Naive thymus-derived CD8-positive, alpha-beta T cell (primary cell): Measurements from ENCODE around the gene CLDN19. TPM values are rescaled to one million over a fixed set of nuclear protein-coding genes. Genes with fewer than 3 reads are reported as not detected.
"Not testable (repeated sequence)": the region's sequence is repeated elsewhere in the genome, so short reads cannot be mapped to it uniquely, and the experiment has no call there.

Experiments used
- ATAC-seq, 2 donors: fragments of 150-1000 bp; cut with Tn5 transposase in 1 of 2; sonication (Bioruptor Pico), chemical (Tn5 transposase) in 1 of 2; 1 replicate in 1 of 2; 2 replicates in 1 of 2; pipeline ENCODE4 v1.10.0; 2021; ENCODE audit warnings: mild to moderate bottlenecking in 2 of 2, moderate library complexity in 2 of 2
- POLR2A ChIA-PET: fragments of 350-600 bp; sonication (Branson Sonifier 250); formaldehyde crosslinking; loops from one replicate; lab custom pipeline; 2021; ENCODE audit warnings: antibody characterized with exemption; lab: Charles Lee
- DNase-seq, 10 donors: peaks; one replicate each; pipeline versions ENCODE4 v3.0.0 to v3.0.0-alpha.2; 2020 to 2022
- H3K27ac Mint-ChIP-seq, 10 donors: one replicate each; pipeline ENCODE4 v1.8.0; 2020 to 2022; ENCODE audit warnings: mild to moderate bottlenecking in 10 of 10, mixed read lengths in 10 of 10, moderate library complexity in 4 of 10, inconsistent platforms in 1 of 10
- H3K27me3 Mint-ChIP-seq, 5 donors: one replicate each; pipeline ENCODE4 v1.8.0; 2021 to 2022; ENCODE audit warnings: mixed read lengths in 5 of 5
- H3K36me3 Mint-ChIP-seq, 3 donors: one replicate each; pipeline ENCODE4 v1.8.0; 2020 to 2022; ENCODE audit warnings: mixed read lengths in 3 of 3, mild to moderate bottlenecking in 2 of 3, inconsistent platforms in 1 of 3
- H3K4me1 Mint-ChIP-seq, 4 donors: one replicate each; pipeline ENCODE4 v1.8.0; 2021 to 2022; ENCODE audit warnings: mixed read lengths in 4 of 4
- H3K4me3 Mint-ChIP-seq, 10 donors: one replicate each; pipeline ENCODE4 v1.8.0; 2020 to 2022; ENCODE audit warnings: mild to moderate bottlenecking in 10 of 10, mixed read lengths in 10 of 10, moderate library complexity in 6 of 10, inconsistent platforms in 1 of 10
- H3K9me3 Mint-ChIP-seq, 9 donors: one replicate each; pipeline ENCODE4 v1.8.0; 2020 to 2022; ENCODE audit warnings: mixed read lengths in 9 of 9, mild to moderate bottlenecking in 3 of 9, inconsistent platforms in 1 of 9, moderate library complexity in 1 of 9
- polyA plus RNA-seq, 3 donors: library from polyadenylated mRNA; unstranded; fragments of 300-500 nt; fragmentation: Illumina TruSeq; gene quantifications; one replicate each; pipeline ENCODE4 v1.2.3, GENCODE V29; 2021
- total RNA-seq, 8 experiments: library from RNA in 2 of 8; stranded (reverse) in 2 of 8; gene quantifications; one replicate each; pipeline ENCODE4 v1.2.3 and lab custom pipeline; 2021 to 2026

The CLDN19 gene
- total and polyA plus RNA-seq, 5 experiments from 2014 or later: not detected

DNA sequence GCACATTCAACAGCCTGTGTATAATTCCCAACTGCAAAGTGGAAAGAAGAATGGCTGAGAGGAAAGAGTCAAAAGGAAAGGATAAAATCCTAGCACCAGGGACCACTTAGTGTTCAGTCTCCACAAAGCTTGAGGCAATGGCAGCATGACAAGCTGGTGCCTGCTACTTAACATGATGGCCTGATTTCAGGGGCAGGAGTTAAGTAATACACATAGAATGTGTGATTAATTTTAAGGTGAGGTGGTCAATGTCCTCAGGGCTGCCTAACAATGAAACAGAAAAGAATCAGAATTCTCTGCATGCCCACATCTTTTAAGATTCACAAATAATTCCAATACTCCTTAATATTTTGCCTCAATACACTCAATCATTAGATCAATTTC lies 17.8 kb upstream of the CLDN19 start:
- Mint-ChIP-seq H3K4me3 (no peak overlapping the region), H3K9me3 (no peaks in the 10 kb centered on the region), H3K36me3 (peaks cover 8 to 86% (median 25%) of the 10 kb centered on the region in 3 donors), H3K27me3 (no peaks in the 10 kb centered on the region), H3K4me1 (peaks cover 0 to 12% (median 9%) of the 10 kb centered on the region in 4 donors), H3K27ac (no peak overlapping the region)
- POLR2A ChIA-PET: interaction anchor here (1.7 kb wide), 1 partner anchor 10 kb away, joined by 10 read pairs; the partner anchor contains the start of genes C1orf50 and P3H1
- DNase-seq (no peak), ATAC-seq (no peak)

DNA sequence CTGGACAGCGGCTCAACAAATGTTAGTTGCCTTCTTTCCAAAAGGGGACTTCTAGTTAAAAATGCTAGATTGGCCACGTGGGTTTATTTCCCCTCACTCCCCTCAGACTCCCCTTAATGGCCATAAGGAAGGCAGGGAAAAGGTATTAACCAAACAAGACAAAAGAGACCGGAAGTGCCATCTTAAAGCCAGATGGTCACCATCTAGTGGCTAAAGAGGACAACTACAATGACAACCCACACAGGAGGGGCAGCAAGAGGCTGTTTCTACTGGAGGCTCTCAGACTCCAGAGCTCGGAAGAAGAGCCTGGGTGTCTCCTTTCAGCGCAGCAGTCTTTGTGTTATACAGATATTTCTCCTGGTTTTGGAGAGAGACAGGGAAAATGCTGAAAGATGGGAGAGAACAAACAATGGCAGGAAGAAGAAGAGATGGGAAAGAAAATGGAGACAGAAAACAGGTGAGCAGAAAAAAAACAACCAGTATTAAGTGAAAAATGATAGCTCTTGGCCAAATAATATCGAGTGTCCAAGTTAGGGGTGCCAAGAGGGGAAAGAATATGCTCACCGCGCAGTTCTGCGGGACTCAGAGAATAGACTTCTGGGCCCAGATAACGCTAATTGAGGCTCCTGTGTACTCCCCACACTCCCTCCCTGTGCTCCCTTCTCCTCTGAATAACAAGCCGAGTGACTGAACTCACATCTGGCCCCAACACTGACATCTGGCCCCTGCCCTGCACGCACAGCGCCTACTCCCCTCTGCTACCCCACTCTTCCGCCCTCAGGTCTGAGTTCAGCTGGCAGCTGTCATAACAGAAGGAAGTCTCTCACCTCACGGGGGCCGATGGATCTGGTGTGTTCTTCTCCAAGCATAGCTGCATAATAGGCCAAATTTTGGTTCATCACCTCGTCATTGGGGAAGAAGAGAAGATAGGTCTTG lies 17.2 kb upstream of the CLDN19 start:
- Mint-ChIP-seq H3K4me1 (peaks cover 0 to 10% (median 7%) of the 10 kb centered on the region in 4 donors), H3K36me3 (peaks cover 14 to 87% (median 32%) of the 10 kb centered on the region in 3 donors), H3K27me3 (no peaks in the 10 kb centered on the region), H3K9me3 (peaks cover 0 to under 1% (median 0%) of the 10 kb centered on the region in 9 donors), H3K27ac (peak overlapping the region in 6 of 10 donors; percentile 35 to 79 (median 54)), H3K4me3 (no peak overlapping the region)
- POLR2A ChIA-PET: no interaction called here
- ATAC-seq (peak; percentile 42 to 43), DNase-seq (peak in 3 of 10 donors; percentile 6 to 27 (median 10))

DNA sequence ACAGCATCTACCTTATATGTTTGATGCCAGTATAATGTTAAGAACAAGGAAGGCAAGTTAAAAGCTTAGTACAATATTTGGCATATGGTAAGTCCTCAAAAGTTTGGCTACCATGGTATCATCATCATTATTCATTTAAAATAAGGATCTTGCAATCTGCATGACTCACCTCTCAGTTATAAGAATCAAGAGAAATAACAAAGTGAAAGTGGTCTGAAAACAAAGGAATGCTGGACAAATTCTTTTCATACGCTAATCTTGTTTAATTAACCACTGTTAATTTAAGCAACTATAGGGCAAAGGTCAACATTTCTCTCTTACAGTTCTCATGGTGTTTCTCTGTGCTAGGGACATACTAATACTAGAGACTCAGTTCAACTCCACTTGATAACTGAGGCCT lies 13.0 kb upstream of the CLDN19 start:
- H3K4me3 Mint-ChIP-seq: no peak overlapping the region
- POLR2A ChIA-PET: interaction anchor here (1.0 kb wide), 1 partner anchor 93 kb away, joined by 3 read pairs; the partner anchor contains the start of gene ZNF691
- H3K9me3 Mint-ChIP-seq: peaks cover 0 to 10% (median 0%) of the 10 kb centered on the region in 9 donors
- no peak for ATAC-seq
- DNase-seq: no peak
- no peaks in the 10 kb centered on the region for H3K27me3 Mint-ChIP-seq
- H3K36me3 Mint-ChIP-seq: peaks cover 31 to 86% (median 42%) of the 10 kb centered on the region in 3 donors
- peaks cover 0 to 10% (median 6%) of the 10 kb centered on the region in 4 donors for H3K4me1 Mint-ChIP-seq
- H3K27ac Mint-ChIP-seq: peak overlapping the region in 1 of 10 donors; percentile 21

DNA sequence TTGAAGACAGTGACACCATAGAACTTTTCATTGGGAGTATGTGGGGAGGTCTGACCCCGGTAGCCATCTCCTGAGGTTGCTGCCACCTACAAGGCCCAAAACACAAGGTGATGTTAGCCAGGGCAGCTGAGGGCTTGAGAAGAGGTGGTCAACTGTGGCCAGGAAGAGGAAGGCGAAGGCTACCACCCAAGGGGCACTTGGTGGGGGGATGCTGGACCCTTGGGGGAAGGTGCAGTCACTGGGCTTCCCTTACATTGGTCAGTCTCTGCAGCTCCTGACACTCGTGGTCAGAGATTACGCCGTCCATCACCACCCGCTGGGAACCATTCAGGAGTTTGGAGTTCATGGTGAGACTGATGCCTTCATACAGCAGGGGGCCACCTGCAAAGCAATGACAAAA lies 12.2 kb upstream of the CLDN19 start:
- DNase-seq (no peak), ATAC-seq (no peak)
- no peaks in the 10 kb centered on the region for H3K27me3 Mint-ChIP-seq
- POLR2A ChIA-PET: interaction anchor here (0.9 to 1.0 kb wide), 2 partner anchors 15 to 94 kb away, joined by 3 read pairs; partner anchors contain the start of genes C1orf50, P3H1 and ZNF691
- peaks cover 0 to 10% (median 0%) of the 10 kb centered on the region in 9 donors for H3K9me3 Mint-ChIP-seq
- peak overlapping the region in 1 of 10 donors; percentile 71 for H3K27ac Mint-ChIP-seq
- peaks cover 0 to 10% (median 5%) of the 10 kb centered on the region in 4 donors for H3K4me1 Mint-ChIP-seq
- H3K4me3 Mint-ChIP-seq: no peak overlapping the region
- H3K36me3 Mint-ChIP-seq: peaks cover 31 to 81% (median 39%) of the 10 kb centered on the region in 3 donors

DNA sequence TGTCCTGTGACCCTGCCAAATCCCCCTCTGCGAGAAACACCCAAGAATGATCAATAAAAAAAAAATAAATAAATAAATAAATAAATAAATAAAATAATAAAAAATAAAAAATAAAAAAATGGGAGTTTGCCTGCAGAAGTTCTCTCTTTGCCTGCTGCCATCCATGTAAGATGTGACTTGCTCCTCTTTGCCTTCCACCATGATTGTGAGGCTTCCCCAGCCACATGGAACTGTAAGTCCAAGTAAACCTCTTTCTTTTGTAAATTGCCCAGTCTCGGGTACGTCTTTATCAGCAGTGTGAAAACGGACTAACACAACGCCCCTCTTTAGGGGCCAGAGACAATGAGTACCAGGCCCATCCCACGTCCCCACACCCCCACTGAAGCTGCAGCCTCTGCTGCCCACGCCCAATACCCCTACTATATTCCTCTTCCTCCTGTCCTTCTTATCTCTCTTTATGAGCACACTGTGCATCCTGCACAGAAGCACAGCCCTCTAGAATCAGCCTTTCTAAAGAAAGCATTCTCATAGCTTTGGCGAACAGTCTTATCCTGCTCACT lies 11.6 kb upstream of the CLDN19 start:
- peak overlapping the region in 2 of 10 donors; percentile 6 to 13 for H3K27ac Mint-ChIP-seq
- H3K36me3 Mint-ChIP-seq: peaks cover 28 to 75% (median 36%) of the 10 kb centered on the region in 3 donors
- not testable (repeated sequence) for DNase-seq, H3K27me3 Mint-ChIP-seq, ATAC-seq, H3K4me3 Mint-ChIP-seq, H3K4me1 Mint-ChIP-seq, H3K9me3 Mint-ChIP-seq
- POLR2A ChIA-PET: interaction anchor here (0.9 kb wide), 1 partner anchor 15 kb away, joined by 3 read pairs; the partner anchor contains the start of genes C1orf50 and P3H1

- Mint-ChIP-seq H3K36me3 (peaks cover 28 to 67% (median 30%) of the 10 kb centered on the region in 3 donors), H3K4me1 (peaks cover 0 to 5% (median under 1%) of the 10 kb centered on the region in 4 donors)
- no peak for DNase-seq
These were observed 10.0 kb upstream of the CLDN19 start for GRCh38 chr1:42750041-42750440.

DNA sequence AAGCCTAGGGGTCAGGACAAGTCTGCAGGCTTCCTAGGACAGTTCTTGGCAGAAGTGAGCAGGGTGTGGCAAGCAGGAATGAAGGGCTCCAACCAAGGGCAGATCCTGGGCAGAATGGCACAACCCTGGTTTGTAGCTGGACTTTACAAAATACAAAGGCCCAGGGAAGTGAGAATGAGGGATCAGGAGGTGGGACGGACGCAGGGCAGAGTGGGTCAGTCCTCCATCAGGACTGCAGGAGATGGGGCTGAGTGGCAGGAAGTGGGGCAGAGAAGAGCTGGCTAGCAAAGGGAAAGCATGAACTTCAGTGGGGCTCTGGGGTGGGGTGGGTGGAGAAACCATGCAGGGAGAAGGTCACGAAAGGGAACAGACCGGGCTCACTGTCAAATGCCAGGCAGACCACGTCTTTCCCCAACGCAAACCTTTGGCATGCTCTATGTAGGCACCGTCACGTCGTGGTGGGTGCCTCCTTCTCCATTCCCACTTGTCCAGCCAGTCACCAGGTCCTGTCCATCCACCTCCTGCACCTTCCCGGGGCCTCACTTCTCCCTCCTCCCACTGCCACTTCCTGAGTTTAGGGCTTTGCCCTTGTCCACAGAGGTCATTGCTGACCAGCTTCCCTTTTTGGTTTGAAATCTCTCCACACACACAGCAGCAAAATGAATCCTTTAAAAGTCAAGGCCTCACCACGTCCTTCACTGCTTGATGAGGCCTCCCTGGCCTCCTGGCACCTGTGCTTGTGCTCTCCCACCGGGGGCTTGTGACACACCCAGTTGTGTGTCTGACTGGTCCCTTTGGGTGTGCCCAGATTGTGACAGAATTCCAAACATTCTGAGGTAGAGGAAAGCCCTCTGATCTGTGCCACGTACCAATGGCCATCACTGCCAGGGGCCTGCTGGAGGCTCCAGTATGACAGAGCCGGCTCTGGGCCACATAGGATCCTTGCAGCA lies 8.7 kb upstream of the CLDN19 start:
- H3K27ac Mint-ChIP-seq: peak overlapping the region in 5 of 10 donors; percentile 4 to 74 (median 39)
- no peaks in the 10 kb centered on the region for H3K27me3 Mint-ChIP-seq
- POLR2A ChIA-PET: no interaction called here
- H3K4me1 Mint-ChIP-seq: peaks cover 0 to 2% (median under 1%) of the 10 kb centered on the region in 4 donors
- H3K9me3 Mint-ChIP-seq: peaks cover 0 to 10% (median 0%) of the 10 kb centered on the region in 9 donors
- peaks cover 27 to 56% (median 28%) of the 10 kb centered on the region in 3 donors for H3K36me3 Mint-ChIP-seq
- no peak for ATAC-seq
- DNase-seq: no peak
- H3K4me3 Mint-ChIP-seq: peak overlapping the region in 1 of 10 donors; percentile 28

More at GRCh38 chr1:42750041-42750440, 10.0 kb upstream of the CLDN19 start:
- H3K9me3 Mint-ChIP-seq: peaks cover 0 to 10% (median 0%) of the 10 kb centered on the region in 9 donors
- H3K4me3 Mint-ChIP-seq: no peak overlapping the region
- POLR2A ChIA-PET: no interaction called here
- no peaks in the 10 kb centered on the region for H3K27me3 Mint-ChIP-seq
- peak overlapping the region in 1 of 10 donors; percentile 77 for H3K27ac Mint-ChIP-seq
- no peak for ATAC-seq

DNA sequence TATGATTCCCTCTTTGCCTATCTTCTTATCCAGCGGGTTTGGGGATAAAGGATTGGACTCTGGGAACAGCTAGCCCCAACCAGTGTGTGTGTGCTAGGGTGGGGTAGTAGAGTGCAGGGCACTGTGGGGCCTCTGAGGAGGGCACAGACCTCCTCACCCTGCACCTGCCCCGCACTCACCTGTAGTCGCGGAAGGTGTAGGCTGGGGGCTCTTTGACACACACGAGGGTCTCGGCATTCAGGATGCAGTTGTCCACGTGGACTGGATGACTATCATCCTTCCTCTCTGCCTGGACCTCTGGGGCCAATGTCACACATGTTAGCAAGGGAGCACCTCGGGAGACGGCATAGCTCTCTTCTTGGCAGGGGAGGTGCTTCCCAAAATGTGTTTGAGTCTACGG lies 8.0 kb upstream of the CLDN19 start:
- ATAC-seq (no peak), DNase-seq (no peak)
- no peak overlapping the region for H3K4me3 Mint-ChIP-seq
- no peaks in the 10 kb centered on the region for H3K27me3 Mint-ChIP-seq
- peaks cover 0 to 2% (median under 1%) of the 10 kb centered on the region in 4 donors for H3K4me1 Mint-ChIP-seq
- peak overlapping the region in 1 of 10 donors; percentile 74 for H3K27ac Mint-ChIP-seq
- peaks cover 0 to 10% (median 0%) of the 10 kb centered on the region in 9 donors for H3K9me3 Mint-ChIP-seq
- peaks cover 22 to 49% (median 25%) of the 10 kb centered on the region in 3 donors for H3K36me3 Mint-ChIP-seq
- POLR2A ChIA-PET: no interaction called here

- Mint-ChIP-seq H3K27ac (peak overlapping the region in 2 of 10 donors; percentile 15 to 33), H3K4me1 (peaks cover 0 to 2% (median under 1%) of the 10 kb centered on the region in 4 donors), H3K9me3 (peaks cover 0 to 8% (median 0%) of the 10 kb centered on the region in 9 donors), H3K4me3 (no peak overlapping the region), H3K36me3 (peaks cover 13 to 40% (median 17%) of the 10 kb centered on the region in 3 donors), H3K27me3 (no peaks in the 10 kb centered on the region)
- ATAC-seq (peak; percentile 45 to 68), DNase-seq (peak; percentile 13 to 71 (median 45))
- POLR2A ChIA-PET: no interaction called here
These were observed 7.1 kb upstream of the CLDN19 start for GRCh38 chr1:42747125-42747524.

DNA sequence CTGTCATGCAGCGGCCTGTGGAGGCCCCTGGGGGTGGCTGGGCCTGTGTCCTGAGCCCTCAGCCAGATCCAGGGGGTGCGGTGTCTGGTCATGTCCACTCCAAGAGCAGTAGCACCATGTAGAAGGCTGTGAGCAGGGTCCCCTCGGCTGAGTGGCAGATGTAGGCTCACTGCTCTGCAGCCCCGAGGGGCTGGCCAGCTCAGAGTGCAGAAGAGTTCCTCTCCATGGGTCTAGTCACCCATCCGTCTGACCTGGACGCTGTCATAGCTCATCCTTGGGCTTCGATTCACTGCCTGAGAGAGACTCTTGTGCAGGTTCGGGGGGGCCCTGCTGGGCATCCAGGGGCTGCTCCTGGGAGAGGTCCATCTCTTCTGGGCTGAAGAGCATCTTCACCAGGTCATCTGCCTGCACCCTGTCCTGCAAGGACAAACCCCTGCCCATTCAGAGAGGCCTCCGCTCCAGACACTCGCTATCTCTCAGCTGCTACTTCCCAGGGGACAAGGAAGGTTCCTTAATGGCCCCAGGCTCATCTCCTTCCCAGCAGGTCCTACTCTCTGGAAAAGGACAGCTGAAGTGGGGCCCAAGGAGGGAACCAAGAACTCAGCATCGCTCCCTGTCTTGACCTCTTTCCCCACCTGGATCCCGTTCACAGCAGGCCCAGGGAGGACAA lies 6.5 kb upstream of the CLDN19 start:
- no peaks in the 10 kb centered on the region for H3K27me3 Mint-ChIP-seq
- no peak overlapping the region for H3K4me3 Mint-ChIP-seq
- no peak for DNase-seq
- H3K4me1 Mint-ChIP-seq: peaks cover 0 to under 1% (median 0%) of the 10 kb centered on the region in 4 donors
- peak overlapping the region in 2 of 10 donors; percentile 15 to 45 for H3K27ac Mint-ChIP-seq
- ATAC-seq: no peak
- POLR2A ChIA-PET: no interaction called here
- H3K36me3 Mint-ChIP-seq: peaks cover 7 to 34% (median 13%) of the 10 kb centered on the region in 3 donors
- peaks cover 0 to 3% (median 0%) of the 10 kb centered on the region in 9 donors for H3K9me3 Mint-ChIP-seq

GRCh38 chr1:42745851-42746250 lies 5.8 kb upstream of the CLDN19 start:
- H3K4me1 Mint-ChIP-seq: no peaks in the 10 kb centered on the region
- ATAC-seq (no peak), DNase-seq (no peak)
- peaks cover 0 to 2% (median 0%) of the 10 kb centered on the region in 9 donors for H3K9me3 Mint-ChIP-seq
- H3K4me3 Mint-ChIP-seq: no peak overlapping the region
- H3K27me3 Mint-ChIP-seq: no peaks in the 10 kb centered on the region
- peak overlapping the region in 1 of 10 donors; percentile 45 for H3K27ac Mint-ChIP-seq
- POLR2A ChIA-PET: no interaction called here
- H3K36me3 Mint-ChIP-seq: peaks cover 6 to 33% (median 11%) of the 10 kb centered on the region in 3 donors
